Purkinje cell (primary cell): ENCODE results near the gene TUBB6. TPM values are rescaled to one million over a fixed set of nuclear protein-coding genes. Genes with fewer than 3 reads are reported as not detected.

Source experiments
- polyA plus RNA-seq: library from polyadenylated mRNA; unstranded; fragments of >200 nt; fragmentation: Nextera tagmentation; gene quantifications from 2 replicates; pipeline ENCODE4 v1.2.1, GENCODE V29; 2014

Gene TUBB6
- 7.0 and 12.7 TPM in 2 replicates for polyA plus RNA-seq

DNA sequence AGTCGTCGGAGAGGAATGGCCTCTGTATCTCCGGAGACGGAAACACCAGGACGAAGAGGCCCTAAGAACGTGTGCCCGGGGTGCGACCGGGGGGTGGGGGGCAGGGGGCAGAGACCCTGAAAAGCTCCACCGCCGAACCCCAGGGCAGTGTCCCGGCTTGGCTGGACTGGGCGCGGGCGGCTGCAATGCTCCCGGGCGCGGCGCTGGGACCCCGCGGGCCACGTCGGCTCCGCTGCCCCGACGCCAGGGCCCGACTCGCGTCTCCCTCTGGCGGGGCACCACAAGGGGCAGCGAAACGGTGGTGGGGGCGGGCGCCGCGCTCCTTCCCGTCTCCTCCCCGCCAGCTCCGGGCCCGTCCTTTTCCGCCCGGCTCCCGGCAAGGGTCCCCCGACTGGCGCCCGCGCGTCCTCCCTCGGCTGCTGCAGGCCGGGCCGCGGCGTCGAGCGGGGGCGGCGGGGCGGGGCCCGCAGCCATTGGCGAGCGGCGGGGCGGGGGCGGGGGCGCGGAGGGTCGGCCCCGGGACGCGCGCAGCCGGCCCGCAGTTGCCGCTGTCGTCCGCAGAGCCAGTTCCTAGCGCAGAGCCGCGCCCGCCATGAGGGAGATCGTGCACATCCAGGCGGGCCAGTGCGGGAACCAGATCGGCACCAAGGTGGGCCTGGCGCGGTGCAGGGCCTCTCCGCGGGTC is at the start of gene TUBB6:
TSS of gene TUBB6 (plus strand) at position 541 of the 685 bp plus-strand sequence. CDS start at position 593, 52 bp downstream.

Other genes starting within 250 kb of the TUBB6 start
- gene ANKRD62, start 214.4 kb upstream of the TUBB6 start, polyA plus RNA-seq: not detected in 2 replicates
- 4.5 TPM in 1 of 2 replicates, not detected in the other for gene CIDEA, start 53.9 kb upstream of the TUBB6 start, polyA plus RNA-seq
- gene AFG3L2, start 69.0 kb downstream of the TUBB6 start, polyA plus RNA-seq: 21.4 and 24.8 TPM in 2 replicates
- 1.7 and 2.3 TPM in 2 replicates for gene PRELID3A, start 99.7 kb downstream of the TUBB6 start, polyA plus RNA-seq